GM19043 (cell line): ENCODE data around the gene TAS2R43.
"Not testable (repeated sequence)": the region's sequence is repeated elsewhere in the genome, so short reads cannot be mapped to it uniquely, and the experiment has no call there.

ENCODE experiments used
- ATAC-seq: cut with Tn5 transposase; IDR thresholded peaks from one replicate; pipeline ENCODE4 v1.9.1; 2021; ENCODE audit warnings: low read depth; ENCODE audit not compliant: unreplicated experiment

TAS2R43 gene

GRCh38 chr12:11067514-11067913 lies 24.6 kb downstream of the TAS2R43 start:
- ATAC-seq = no peak

GRCh38 chr12:11062194-11062593 lies 29.9 kb downstream of the TAS2R43 start, which contains the start of gene TAS2R46:
Gene TAS2R46 (minus strand): TSS chr12:11062294. CDS start chr12:11062294, 0 bp downstream.
- not testable (repeated sequence) for ATAC-seq

- ATAC-seq = no peak
These were observed 32.3 kb downstream of the TAS2R43 start for GRCh38 chr12:11059784-11060183.

- no peak for ATAC-seq
These were observed 33.1 kb downstream of the TAS2R43 start for GRCh38 chr12:11059041-11059440.

- ATAC-seq = no peak
These were observed 36.8 kb downstream of the TAS2R43 start for GRCh38 chr12:11055306-11055705.

- ATAC-seq = not testable (repeated sequence)
These were observed 42.1 kb downstream of the TAS2R43 start for GRCh38 chr12:11049806-11050531.

- not testable (repeated sequence) for ATAC-seq
These were observed 50.7 kb downstream of the TAS2R43 start for GRCh38 chr12:11041366-11041765.
